HG03354 (cell line): Measurements from ENCODE around the gene MARK3.

Experiments used
- ATAC-seq: cut with Tn5 transposase; IDR thresholded peaks from one replicate; pipeline ENCODE4 v1.9.1; 2021; ENCODE audit warnings: mild to moderate bottlenecking; ENCODE audit not compliant: unreplicated experiment, poor library complexity, severe bottlenecking

MARK3 gene

DNA sequence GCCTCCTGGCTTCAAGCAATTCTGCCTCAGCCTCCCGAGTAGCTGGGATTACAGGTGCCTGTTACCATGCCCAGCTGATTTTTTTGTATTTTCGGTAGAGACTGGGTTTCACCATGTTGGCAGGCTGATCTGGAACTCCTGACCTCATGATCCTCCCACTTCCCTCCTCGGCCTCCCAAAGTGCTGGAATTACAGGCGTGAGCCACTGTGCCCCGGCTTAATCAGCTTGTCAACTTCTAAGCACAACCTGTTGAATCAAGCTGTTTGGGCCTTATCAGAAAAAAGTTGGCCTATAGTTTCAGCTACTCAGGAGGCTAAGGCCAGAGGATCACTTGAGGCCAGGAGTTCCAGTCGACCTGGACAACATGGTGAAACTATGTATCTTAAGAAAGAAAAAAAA, 7.9 kb downstream of the MARK3 start:
- ATAC-seq: no peak

GRCh38 chr14:103393676-103394626, 8.7 kb downstream of the MARK3 start:
- no peak for ATAC-seq

GRCh38 chr14:103395244-103395643, 10.0 kb downstream of the MARK3 start:
- ATAC-seq: no peak

DNA sequence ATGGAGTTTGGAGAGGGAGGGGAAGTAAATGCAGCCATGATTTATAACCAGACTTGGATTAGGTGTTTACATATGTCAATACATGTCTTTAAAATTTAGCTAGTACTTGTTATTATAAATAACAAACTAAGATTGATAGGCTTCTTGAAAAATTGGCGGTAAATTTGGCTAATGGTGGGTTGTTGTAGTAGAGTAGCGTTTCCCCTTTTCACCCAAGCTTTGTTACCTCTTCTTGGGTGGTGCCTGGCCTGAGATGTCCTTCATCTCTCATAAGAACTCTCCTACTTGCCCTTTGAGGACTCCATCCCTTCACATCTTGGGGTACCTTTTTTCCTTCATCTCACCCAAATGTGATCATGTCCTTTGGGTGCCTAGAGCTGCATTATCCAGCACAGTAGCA, 11.2 kb downstream of the MARK3 start:
- ATAC-seq: no peak

GRCh38 chr14:103398427-103399195, 13.4 kb downstream of the MARK3 start:
- ATAC-seq: no peak

GRCh38 chr14:103400537-103400936, 15.3 kb downstream of the MARK3 start:
- no peak for ATAC-seq

- no peak for ATAC-seq
Observed at GRCh38 chr14:103401223-103402214, 16.3 kb downstream of the MARK3 start.

- ATAC-seq: no peak
Observed at GRCh38 chr14:103402695-103403094, 17.5 kb downstream of the MARK3 start.

GRCh38 chr14:103404032-103404918, 19.1 kb downstream of the MARK3 start:
- no peak for ATAC-seq

DNA sequence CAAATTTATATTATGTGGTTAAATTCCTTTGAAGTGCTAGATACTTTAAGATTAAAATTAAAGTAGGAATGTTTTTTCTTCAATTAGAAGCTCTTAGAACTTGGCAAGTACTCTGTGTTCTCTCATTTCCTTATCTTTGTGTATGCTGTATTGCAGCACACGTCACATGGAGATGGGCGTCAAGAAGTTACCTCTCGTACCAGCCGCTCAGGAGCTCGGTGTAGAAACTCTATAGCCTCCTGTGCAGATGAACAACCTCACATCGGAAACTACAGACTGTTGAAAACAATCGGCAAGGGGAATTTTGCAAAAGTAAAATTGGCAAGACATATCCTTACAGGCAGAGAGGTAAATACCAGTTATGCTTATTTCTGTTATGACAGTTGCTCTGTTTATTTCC, 19.7 kb downstream of the MARK3 start:
- ATAC-seq: no peak

DNA sequence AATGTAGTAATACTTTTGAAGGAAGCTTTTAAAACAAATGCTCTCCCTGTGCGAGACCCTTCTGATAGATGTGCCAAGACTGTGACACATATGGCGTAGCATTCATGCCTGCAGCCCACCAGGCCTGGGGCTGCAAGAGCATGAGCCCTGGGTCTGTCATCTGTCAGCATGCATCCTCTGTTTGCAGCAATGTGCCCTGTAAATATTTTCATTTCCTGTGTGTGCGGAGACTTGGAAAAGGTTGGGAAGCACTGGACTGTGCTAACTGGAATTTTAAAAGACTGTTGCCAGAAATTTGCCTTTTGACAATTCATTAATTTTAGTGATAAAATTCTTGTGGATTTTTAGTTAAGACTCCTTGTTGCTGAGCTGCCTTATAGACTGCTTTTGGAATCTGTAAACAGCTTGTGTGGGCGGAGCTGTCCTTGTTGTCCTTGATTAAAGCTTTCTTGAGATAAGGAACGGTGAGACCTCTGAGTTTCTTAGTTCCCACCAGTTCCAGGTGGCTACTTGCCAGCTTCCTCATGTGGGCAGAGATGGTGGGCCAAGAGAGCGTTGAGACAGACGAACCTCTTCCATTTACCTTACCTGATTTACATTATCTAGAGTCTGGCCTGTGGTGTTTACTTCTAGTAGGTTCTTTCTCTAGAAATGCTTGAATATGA, 23.4 kb downstream of the MARK3 start:
- ATAC-seq: no peak

DNA sequence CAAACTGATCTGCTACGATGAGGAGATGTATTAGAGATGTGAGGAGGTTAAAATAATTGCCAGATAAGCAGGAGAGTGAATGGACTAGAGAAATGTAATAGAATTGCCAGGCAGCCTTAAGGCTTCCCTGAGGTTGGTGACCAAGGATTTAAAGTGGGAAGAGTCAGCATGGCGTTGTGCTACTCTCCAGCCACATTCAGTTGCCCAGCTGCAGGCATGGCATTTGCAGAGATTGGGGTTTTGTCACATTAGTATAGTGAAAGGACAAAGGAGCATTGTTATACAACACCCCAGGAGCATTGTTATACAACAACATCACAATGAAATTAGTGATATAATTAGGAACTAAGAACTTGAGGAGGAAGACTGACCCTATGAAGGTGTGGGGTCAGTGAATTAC, 31.7 kb downstream of the MARK3 start:
- ATAC-seq: no peak

- ATAC-seq: no peak
Observed at GRCh38 chr14:103418481-103418818, 33.2 kb downstream of the MARK3 start.

DNA sequence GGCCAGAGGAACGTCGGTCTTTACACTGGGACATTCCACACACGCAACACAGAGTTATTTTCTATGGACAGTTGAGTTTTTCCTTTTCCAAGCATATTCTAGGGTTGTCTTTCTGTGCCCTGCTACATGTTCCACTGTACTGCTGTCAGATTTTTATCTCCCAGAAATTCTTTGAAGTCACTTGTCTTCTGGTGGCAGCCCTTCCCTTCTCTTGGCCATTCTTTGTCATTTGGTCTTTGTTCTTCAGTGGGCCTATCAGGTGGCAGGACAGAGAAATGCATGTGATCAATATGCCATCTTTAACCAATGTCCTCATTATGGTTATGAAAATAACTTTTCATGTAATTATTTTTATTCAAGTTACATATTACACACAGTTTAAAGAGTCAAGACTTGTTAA, 36.3 kb downstream of the MARK3 start:
- no peak for ATAC-seq

DNA sequence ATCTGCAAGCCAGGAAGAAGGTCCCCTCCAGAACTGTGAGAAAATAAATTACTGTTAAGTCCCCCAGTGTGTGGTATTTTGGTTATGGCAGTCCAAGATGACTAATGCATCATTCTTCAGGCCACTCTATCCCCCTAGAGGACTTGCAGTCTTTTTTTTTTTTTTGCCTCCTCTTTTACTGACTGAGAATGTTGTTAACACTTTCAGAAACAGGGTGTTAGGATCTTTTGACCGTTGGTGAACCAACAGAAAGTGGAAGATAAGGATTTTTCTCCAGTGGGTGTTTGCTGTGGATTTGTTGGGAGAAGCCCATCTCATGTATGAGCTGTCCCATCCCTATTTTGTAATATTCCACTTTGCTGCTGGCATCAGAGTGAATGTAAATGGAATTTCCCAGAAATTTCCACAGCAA, 37.8 kb downstream of the MARK3 start:
- ATAC-seq: no peak

GRCh38 chr14:103427485-103428443, 42.5 kb downstream of the MARK3 start:
- no peak for ATAC-seq
